ENCODE data around the gene TSPAN11. TPM values are rescaled to one million over a fixed set of nuclear protein-coding genes. Genes with fewer than 3 reads are reported as not detected.

The TSPAN11 gene
- total RNA-seq, 1 donor, result not detected

DNA sequence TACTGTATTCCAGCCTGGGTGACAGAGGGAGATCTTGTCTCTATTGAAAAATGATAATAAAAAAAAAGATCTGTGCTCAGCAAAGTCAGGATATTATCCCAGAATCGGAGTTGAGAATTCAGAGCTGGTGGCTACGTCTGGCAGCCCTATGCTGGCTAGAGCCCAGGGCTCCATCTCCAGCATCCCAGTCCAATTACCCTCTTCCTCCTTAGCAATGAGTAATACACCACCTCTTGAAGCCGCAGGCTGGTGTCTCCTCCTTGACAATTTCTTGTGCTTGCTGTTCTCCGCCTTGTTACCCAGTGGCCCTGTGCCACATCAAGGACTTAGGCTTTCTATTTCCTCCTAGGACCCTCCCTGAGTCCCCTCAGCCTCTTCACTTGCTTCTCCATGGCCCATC lies 108.7 kb downstream of the TSPAN11 start:
- Histone ChIP-seq H3K9me3 (ENCODE audit: low read depth, low read length) (no peaks in the 10 kb centered on the region), H3K4me1 (ENCODE audit: insufficient read depth, low read length) (no peaks in the 10 kb centered on the region), H3K4me3 (ENCODE audit: low read length) (no peak overlapping the region), H3K27me3 (ENCODE audit: insufficient read depth, low read length) (no peaks in the 10 kb centered on the region)

DNA sequence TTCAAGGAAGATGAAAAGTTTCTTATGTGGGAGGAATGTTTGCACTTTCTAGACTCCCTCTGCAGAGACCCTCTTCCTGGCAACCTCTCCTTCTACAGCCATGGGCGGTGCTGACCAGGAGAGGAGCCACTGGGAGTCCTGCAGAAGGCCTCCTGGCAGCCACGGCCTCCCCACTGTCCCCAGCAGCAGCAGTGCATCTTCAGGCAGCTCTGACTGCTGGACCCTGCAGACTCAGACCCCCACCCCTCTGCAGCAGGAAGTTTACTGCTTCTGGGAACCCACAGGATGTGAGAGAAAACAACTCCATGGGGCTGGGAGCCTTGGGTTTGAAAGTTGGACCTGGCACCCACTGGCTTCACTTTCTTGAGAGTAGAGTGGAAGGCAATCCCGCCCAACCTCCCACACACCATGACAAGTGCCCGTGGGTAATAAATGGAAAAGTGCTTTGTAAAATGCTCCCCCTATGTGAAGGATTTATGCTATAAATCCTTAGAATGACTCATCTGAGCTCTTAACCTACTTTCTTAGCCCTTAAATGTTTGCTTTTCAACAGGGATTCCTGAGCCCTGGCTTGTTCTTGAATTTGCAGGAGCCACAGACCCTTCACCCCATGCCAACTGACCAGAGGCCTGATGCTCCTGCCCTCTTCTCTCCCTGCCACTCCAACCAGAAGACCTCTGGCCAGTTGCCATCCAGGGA lies 109.6 kb downstream of the TSPAN11 start:
- Histone ChIP-seq H3K4me1 (ENCODE audit: insufficient read depth, low read length) (no peaks in the 10 kb centered on the region), H3K4me3 (ENCODE audit: low read length) (no peak overlapping the region), H3K27me3 (ENCODE audit: insufficient read depth, low read length) (no peaks in the 10 kb centered on the region), H3K9me3 (ENCODE audit: low read depth, low read length) (no peaks in the 10 kb centered on the region)

DNA sequence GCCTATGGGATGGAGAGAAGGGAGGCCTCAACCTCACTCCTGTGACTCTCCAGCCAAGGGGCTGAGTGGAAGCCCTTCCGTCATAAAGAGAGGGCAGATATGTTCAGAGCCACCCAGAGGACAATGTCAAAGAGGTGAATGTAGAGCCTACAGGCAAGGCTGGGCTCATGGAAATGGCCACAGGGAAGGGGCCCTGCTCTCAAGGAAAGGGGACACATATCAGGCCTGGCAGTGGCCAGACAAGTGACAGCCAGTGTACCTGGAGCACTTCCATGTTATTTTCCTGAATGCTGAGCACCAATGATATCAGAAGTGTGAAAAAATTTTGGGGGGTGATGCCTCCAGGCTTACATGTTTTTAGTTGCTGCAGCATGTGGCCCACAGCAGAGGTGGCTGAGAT lies 110.5 kb downstream of the TSPAN11 start:
- H3K9me3 ChIP-seq (ENCODE audit: low read depth, low read length), result no peaks in the 10 kb centered on the region
- H3K27me3 ChIP-seq (ENCODE audit: insufficient read depth, low read length), result no peaks in the 10 kb centered on the region
- no peak overlapping the region for H3K4me3 ChIP-seq (ENCODE audit: low read length)
- H3K4me1 ChIP-seq (ENCODE audit: insufficient read depth, low read length), result no peaks in the 10 kb centered on the region

DNA sequence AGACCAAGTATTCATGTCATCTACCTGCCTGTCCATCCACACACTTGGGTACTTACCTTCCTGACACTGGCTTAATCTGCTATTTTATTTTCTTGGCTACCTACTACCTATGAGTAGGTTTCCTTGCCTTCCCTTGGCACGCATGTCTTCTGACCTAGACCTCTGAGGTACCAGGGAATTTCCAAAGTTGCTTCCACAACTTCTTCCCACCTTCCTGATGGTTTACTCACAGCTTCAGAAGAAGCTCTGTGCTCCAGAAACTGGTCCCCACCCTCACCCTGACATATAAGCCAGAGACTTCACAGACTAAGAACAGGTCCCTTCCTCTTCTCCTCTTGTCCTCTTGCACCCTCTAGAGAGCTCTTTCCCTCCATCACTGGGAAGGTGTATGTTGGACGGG lies 111.4 kb downstream of the TSPAN11 start:
- Histone ChIP-seq H3K27me3 (ENCODE audit: insufficient read depth, low read length) (no peaks in the 10 kb centered on the region), H3K4me1 (ENCODE audit: insufficient read depth, low read length) (no peaks in the 10 kb centered on the region), H3K9me3 (ENCODE audit: low read depth, low read length) (no peaks in the 10 kb centered on the region)

DNA sequence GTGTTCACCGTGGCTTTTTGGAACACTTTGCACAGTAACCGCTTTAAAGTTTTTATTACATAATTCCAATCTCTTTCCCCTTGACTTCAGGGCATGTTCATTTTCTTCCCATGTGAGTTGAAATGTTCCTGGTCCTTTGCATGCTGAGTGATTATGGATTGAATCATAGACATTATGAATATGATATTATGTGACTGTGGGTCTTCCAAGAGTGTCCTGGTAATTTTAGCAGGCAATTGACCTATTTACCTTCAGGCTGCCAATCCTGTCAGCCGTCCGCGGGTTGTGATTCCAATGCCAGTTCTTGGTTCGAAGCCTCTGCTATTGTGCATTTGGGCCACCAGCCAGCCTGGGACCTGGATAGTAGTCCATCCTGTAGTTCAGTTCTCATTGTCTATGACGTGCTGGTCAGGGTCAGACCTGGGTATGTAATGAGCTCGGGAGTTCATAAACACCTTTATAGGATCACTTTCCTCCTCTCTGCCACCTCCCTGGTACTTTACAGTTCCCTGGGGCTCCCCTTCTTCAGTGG lies 114.6 kb downstream of the TSPAN11 start:
- no peak overlapping the region for H3K4me3 ChIP-seq (ENCODE audit: low read length)

More for the DNA sequence above, 111.4 kb downstream of the TSPAN11 start:
- H3K4me3 ChIP-seq (ENCODE audit: low read length), result no peak overlapping the region

More for the DNA sequence above, 114.6 kb downstream of the TSPAN11 start:
- Histone ChIP-seq H3K9me3 (ENCODE audit: low read depth, low read length) (no peaks in the 10 kb centered on the region), H3K4me1 (ENCODE audit: insufficient read depth, low read length) (no peaks in the 10 kb centered on the region), H3K27me3 (ENCODE audit: insufficient read depth, low read length) (no peaks in the 10 kb centered on the region)

Other genes starting within 250 kb of the TSPAN11 start
- gene IPO8, start 230.9 kb upstream of the TSPAN11 start, total RNA-seq, result 13.7 TPM
- 18.3 TPM for gene CAPRIN2, start 171.8 kb upstream of the TSPAN11 start, total RNA-seq
- 33.9 TPM for gene DDX11, start 147.1 kb downstream of the TSPAN11 start, total RNA-seq

Data from mononuclear cell (primary cell).